CD4-positive, alpha-beta memory T cell (primary cell): ENCODE measurements around the gene PLCD3. TPM values are rescaled to one million over a fixed set of nuclear protein-coding genes. Genes with fewer than 3 reads are reported as not detected.
A peak's percentile ranks its signal among the peaks of the same experiment; 100 is the strongest.

Experiments used
- CTCF ChIA-PET: fragments of 350-600 bp; sonication (Branson Sonifier 250); formaldehyde crosslinking; loops from one replicate; lab custom pipeline; 2021; ENCODE audit warnings: inconsistent platforms; ENCODE audit not compliant: partially characterized antibody; lab: Charles Lee
- POLR2A ChIA-PET: fragments of 350-600 bp; sonication (Branson Sonifier 250); formaldehyde crosslinking; loops from one replicate; lab custom pipeline; 2021; ENCODE audit not compliant: partially characterized antibody; lab: Charles Lee
- DNase-seq, 5 donors: peaks; one replicate each; pipeline versions ENCODE4 v3.0.0 to v3.0.0-alpha.2; 2020 to 2022; ENCODE audit warnings: mixed read lengths in 1 of 5
- H3K27ac ChIP-seq: one replicate; pipeline ENCODE4 v1.7.0; 2013; ENCODE audit warnings: low read depth, low read length
- H3K27me3 ChIP-seq: 2 replicates; pipeline ENCODE4 v1.7.0; 2013; ENCODE audit warnings: mild to moderate bottlenecking, low read length, moderate library complexity; ENCODE audit not compliant: insufficient read depth
- H3K36me3 ChIP-seq: 2 replicates; pipeline ENCODE4 v1.7.0; 2013; ENCODE audit warnings: mild to moderate bottlenecking, low read length, moderate library complexity; ENCODE audit not compliant: insufficient read depth
- H3K4me1 ChIP-seq: 2 replicates; pipeline ENCODE4 v1.7.0; 2013; ENCODE audit warnings: mild to moderate bottlenecking, low read length, moderate library complexity; ENCODE audit not compliant: insufficient read depth
- H3K4me3 ChIP-seq, 2 donors: one replicate each; pipeline ENCODE4 v1.7.0; 2013; ENCODE audit warnings: low read length in 2 of 2, mild to moderate bottlenecking in 1 of 2
- H3K9me3 ChIP-seq, 2 donors: one replicate each; pipeline ENCODE4 v1.7.0; 2013; ENCODE audit warnings: low read length in 2 of 2, control low read depth in 1 of 2; ENCODE audit not compliant: control insufficient read depth in 1 of 2
- H3K27ac Mint-ChIP-seq, 7 donors: one replicate each; pipeline ENCODE4 v1.8.0; 2020 to 2021; ENCODE audit warnings: mixed read lengths in 7 of 7, mild to moderate bottlenecking in 6 of 7, inconsistent platforms in 3 of 7, moderate library complexity in 3 of 7
- H3K27me3 Mint-ChIP-seq, 2 donors: one replicate each; pipeline ENCODE4 v1.8.0; 2020 to 2021; ENCODE audit warnings: mixed read lengths in 2 of 2
- H3K36me3 Mint-ChIP-seq, 2 donors: one replicate each; pipeline ENCODE4 v1.8.0; 2020 to 2021; ENCODE audit warnings: mixed read lengths in 2 of 2, inconsistent platforms in 1 of 2, mild to moderate bottlenecking in 1 of 2
- H3K4me1 Mint-ChIP-seq, 4 donors: one replicate each; pipeline ENCODE4 v1.8.0; 2020 to 2021; ENCODE audit warnings: mixed read lengths in 4 of 4, mild to moderate bottlenecking in 1 of 4
- H3K4me3 Mint-ChIP-seq, 8 donors: one replicate each; pipeline ENCODE4 v1.8.0; 2020 to 2021; ENCODE audit warnings: mixed read lengths in 8 of 8, mild to moderate bottlenecking in 7 of 8, moderate library complexity in 6 of 8, inconsistent platforms in 3 of 8
- H3K9me3 Mint-ChIP-seq, 8 donors: one replicate each; pipeline ENCODE4 v1.8.0; 2020 to 2021; ENCODE audit warnings: mixed read lengths in 8 of 8, mild to moderate bottlenecking in 5 of 8, inconsistent platforms in 3 of 8, moderate library complexity in 1 of 8
- intact Hi-C: fragments of 100-400 bp; cut with micrococcal nuclease; formaldehyde crosslinking; loops from one replicate; pipeline ENCODE4 v1.15.1; 2023
- polyA plus RNA-seq, 2 donors: library from polyadenylated mRNA; unstranded; fragments of 300-500 nt; fragmentation: Illumina TruSeq; gene quantifications; one replicate each; pipeline ENCODE4 v1.2.3, GENCODE V29; 2021
- total RNA-seq, 2 experiments: library from RNA; stranded (reverse); gene quantifications; one replicate each; pipeline ENCODE4 v1.2.3, GENCODE V29; 2021

The PLCD3 gene
- total RNA-seq (1 to 10 TPM; 3.8 to 6.0 TPM), polyA plus RNA-seq (under 1 TPM; 0.30 to 0.80 TPM)

GRCh38 chr17:45132320-45132571 is at the start of gene PLCD3:
PLCD3 (minus strand) TSS chr17:45132515; CDS start chr17:45132410, 105 bp downstream.
- CTCF ChIA-PET, result interaction anchor here (8.7 to 14.3 kb wide), 2 partner anchors 22 to 66 kb away, joined by 300 to 552 read pairs; partner anchors contain the start of genes HEXIM1 and HEXIM2
- H3K9me3 Mint-ChIP-seq, result no peaks in the 10 kb centered on the region
- H3K9me3 ChIP-seq, result no peaks in the 10 kb centered on the region
- H3K27me3 ChIP-seq, result no peaks in the 10 kb centered on the region
- POLR2A ChIA-PET, result interaction anchor here (1.0 to 9.3 kb wide), 2 partner anchors 17 to 71 kb away, joined by 4 to 243 read pairs; partner anchors contain the start of genes HEXIM1 and NMT1
- H3K4me3 Mint-ChIP-seq, result peak within 1 kb of the TSS; percentile 89 to 93 (median 92)
- peak within 1 kb of the TSS; percentile 80 to 96 (median 95) for H3K27ac Mint-ChIP-seq
- peak within 1 kb of the TSS; percentile 65 to 86 for H3K4me3 ChIP-seq
- intact Hi-C loops, result loop anchor here (1.0 to 2.0 kb wide), 3 partner anchors 71 to 357 kb away; partner anchors contain the start of gene NMT1
- DNase-seq, result no peak
- peak within 1 kb of the TSS; percentile 92 for H3K27ac ChIP-seq
- no peaks in the 10 kb centered on the region for H3K36me3 ChIP-seq
- peaks cover 9 to 35% (median 16%) of the 10 kb centered on the region in 4 donors for H3K4me1 Mint-ChIP-seq
- no peaks in the 10 kb centered on the region for H3K27me3 Mint-ChIP-seq
- H3K36me3 Mint-ChIP-seq, result peaks cover 0 to 7% of the 10 kb centered on the region in 2 donors
- peaks cover 25% of the 10 kb centered on the region for H3K4me1 ChIP-seq

GRCh38 chr17:45177563-45177962 is 45.2 kb upstream of the PLCD3 start:
- Histone ChIP-seq H3K36me3 (no peaks in the 10 kb centered on the region), H3K4me1 (peaks cover 6% of the 10 kb centered on the region), H3K27me3 (no peaks in the 10 kb centered on the region), H3K27ac (no peak overlapping the region), H3K4me3 (no peak overlapping the region), H3K9me3 (no peaks in the 10 kb centered on the region)
- ChIA-PET CTCF (no interaction called here), POLR2A (no interaction called here)
- Mint-ChIP-seq H3K36me3 (no peaks in the 10 kb centered on the region), H3K27me3 (no peaks in the 10 kb centered on the region), H3K9me3 (no peaks in the 10 kb centered on the region), H3K4me3 (no peak overlapping the region), H3K27ac (no peak overlapping the region), H3K4me1 (peaks cover 5 to 10% (median 7%) of the 10 kb centered on the region in 4 donors)
- no peak for DNase-seq
- intact Hi-C loops, result no loop called here

- no peak overlapping the region for H3K4me3 Mint-ChIP-seq
- no peak overlapping the region for H3K27ac ChIP-seq
- peaks cover 16% of the 10 kb centered on the region for H3K4me1 ChIP-seq
- H3K9me3 Mint-ChIP-seq, result no peaks in the 10 kb centered on the region
- no peak for DNase-seq
- H3K36me3 ChIP-seq, result no peaks in the 10 kb centered on the region
- intact Hi-C loops, result no loop called here
- H3K27me3 Mint-ChIP-seq, result no peaks in the 10 kb centered on the region
- ChIA-PET POLR2A (interaction anchor here (0.6 to 1.3 kb wide), 2 partner anchors 24 to 27 kb away, joined by 3 to 5 read pairs; partner anchors contain the start of gene HEXIM1), CTCF (interaction anchor here (1.3 kb wide), 1 partner anchor 21 kb away, joined by 8 read pairs; no protein-coding TSS in a partner anchor)
- no peaks in the 10 kb centered on the region for H3K36me3 Mint-ChIP-seq
- H3K4me1 Mint-ChIP-seq, result peaks cover 5 to 17% (median 12%) of the 10 kb centered on the region in 4 donors
- H3K4me3 ChIP-seq, result no peak overlapping the region
- H3K9me3 ChIP-seq, result no peaks in the 10 kb centered on the region
- H3K27me3 ChIP-seq, result no peaks in the 10 kb centered on the region
- H3K27ac Mint-ChIP-seq, result peak overlapping the region in 2 of 7 donors; percentile 3 to 43
Observed at GRCh38 chr17:45175759-45176115, 43.4 kb upstream of the PLCD3 start.

- intact Hi-C loops, result loop anchor here (1.0 to 2.0 kb wide), 2 partner anchors 11 to 24 kb away; partner anchors contain the start of genes HEXIM1 and HEXIM2
- Mint-ChIP-seq H3K4me1 (peaks cover 5 to 17% (median 12%) of the 10 kb centered on the region in 4 donors), H3K27me3 (no peaks in the 10 kb centered on the region), H3K36me3 (no peaks in the 10 kb centered on the region), H3K9me3 (no peaks in the 10 kb centered on the region), H3K4me3 (peak overlapping the region; percentile 69 to 87 (median 79)), H3K27ac (peak overlapping the region; percentile 43 to 91 (median 87))
- POLR2A ChIA-PET, result interaction anchor here (0.5 to 5.7 kb wide), 16 partner anchors 11 to 332 kb away, joined by 3 to 65 read pairs (median 3); partner anchors contain the start of genes ACBD4, FMNL1, HEXIM1 and HEXIM2
- Histone ChIP-seq H3K9me3 (no peaks in the 10 kb centered on the region), H3K4me3 (peak overlapping the region; percentile 11 to 46), H3K4me1 (peaks cover 16% of the 10 kb centered on the region), H3K27ac (peak overlapping the region; percentile 17), H3K27me3 (no peaks in the 10 kb centered on the region), H3K36me3 (no peaks in the 10 kb centered on the region)
- peak; percentile 21 to 44 (median 35) for DNase-seq
- CTCF ChIA-PET, result interaction anchor here (0.9 to 3.7 kb wide), 11 partner anchors 9 to 105 kb away, joined by 3 to 29 read pairs (median 7); partner anchors contain the start of genes ACBD4 and HEXIM2
Observed at GRCh38 chr17:45172541-45173286, 40.4 kb upstream of the PLCD3 start.

- Mint-ChIP-seq H3K9me3 (no peaks in the 10 kb centered on the region), H3K27ac (peak overlapping the region in 1 of 7 donors; percentile 36), H3K4me3 (peak overlapping the region in 1 of 8 donors; percentile 51), H3K36me3 (no peaks in the 10 kb centered on the region), H3K27me3 (no peaks in the 10 kb centered on the region), H3K4me1 (peaks cover 5 to 17% (median 12%) of the 10 kb centered on the region in 4 donors)
- Histone ChIP-seq H3K9me3 (no peaks in the 10 kb centered on the region), H3K4me3 (no peak overlapping the region), H3K4me1 (peaks cover 16% of the 10 kb centered on the region), H3K27me3 (no peaks in the 10 kb centered on the region), H3K27ac (no peak overlapping the region), H3K36me3 (no peaks in the 10 kb centered on the region)
- intact Hi-C loops, result loop anchor here (1.0 to 2.0 kb wide), 2 partner anchors 11 to 23 kb away; partner anchors contain the start of genes HEXIM1 and HEXIM2
- no peak for DNase-seq
- CTCF ChIA-PET, result interaction anchor here (1.4 to 3.7 kb wide), 7 partner anchors 9 to 63 kb away, joined by 3 to 29 read pairs (median 12); partner anchors contain the start of gene ACBD4
- POLR2A ChIA-PET, result interaction anchor here (0.8 to 5.7 kb wide), 7 partner anchors 11 to 142 kb away, joined by 3 to 65 read pairs (median 4); partner anchors contain the start of genes ACBD4, FMNL1, HEXIM1 and HEXIM2
Observed at GRCh38 chr17:45172232-45172540, 39.9 kb upstream of the PLCD3 start.

GRCh38 chr17:45171338-45172231 is 39.3 kb upstream of the PLCD3 start:
- no peaks in the 10 kb centered on the region for H3K27me3 Mint-ChIP-seq
- no peak overlapping the region for H3K4me3 Mint-ChIP-seq
- no peak for DNase-seq
- Histone ChIP-seq H3K9me3 (no peaks in the 10 kb centered on the region), H3K4me1 (peaks cover 16% of the 10 kb centered on the region), H3K27me3 (no peaks in the 10 kb centered on the region), H3K36me3 (no peaks in the 10 kb centered on the region), H3K4me3 (no peak overlapping the region), H3K27ac (no peak overlapping the region)
- CTCF ChIA-PET, result interaction anchor here (1.6 to 3.7 kb wide), 5 partner anchors 19 to 64 kb away, joined by 8 to 29 read pairs (median 13); partner anchors contain the start of gene ACBD4
- H3K27ac Mint-ChIP-seq, result peak overlapping the region in 3 of 7 donors; percentile 60 to 77 (median 72)
- intact Hi-C loops, result loop anchor here (1.0 to 2.0 kb wide), 2 partner anchors 10 to 23 kb away; partner anchors contain the start of genes HEXIM1 and HEXIM2
- H3K4me1 Mint-ChIP-seq, result peaks cover 5 to 17% (median 12%) of the 10 kb centered on the region in 4 donors
- POLR2A ChIA-PET, result interaction anchor here (0.8 to 5.7 kb wide), 6 partner anchors 10 to 142 kb away, joined by 3 to 65 read pairs (median 8); partner anchors contain the start of genes ACBD4, HEXIM1 and HEXIM2
- no peaks in the 10 kb centered on the region for H3K36me3 Mint-ChIP-seq
- no peaks in the 10 kb centered on the region for H3K9me3 Mint-ChIP-seq
